Upper lobe of left lung (tissue), 6 donors: ENCODE results near the gene AGBL4. TPM values are rescaled to one million over a fixed set of nuclear protein-coding genes. Genes with fewer than 3 reads are reported as not detected.

Source experiments
- ATAC-seq, 2 donors: fragments of 200-7000 bp; cut with Tn5 transposase; one replicate each; pipeline ENCODE4 v1.9.1; 2022; ENCODE audit warnings: mild to moderate bottlenecking in 2 of 2, moderate library complexity in 2 of 2; ENCODE audit not compliant: low FRiP score in 2 of 2
- DNase-seq, 2 donors: peaks; one replicate each; pipeline ENCODE4 v3.0.0-alpha.2; 2019 to 2020
- H3K27ac ChIP-seq, 4 donors: fragments of 200-600 bp; sonication (generic); one replicate each; pipeline ENCODE4 v1.5.1; 2016 to 2019
- H3K27me3 ChIP-seq, 4 donors: fragments of 200-600 bp; sonication (generic); one replicate each; pipeline ENCODE4 v1.5.1; 2017 to 2019
- H3K36me3 ChIP-seq, 4 donors: fragments of 200-600 bp; sonication (generic); one replicate each; pipeline ENCODE4 v1.5.1; 2016 to 2019
- H3K4me1 ChIP-seq, 4 donors: fragments of 200-600 bp; sonication (generic); one replicate each; pipeline ENCODE4 v1.5.1; 2018 to 2019
- H3K4me3 ChIP-seq, 4 donors: fragments of 200-600 bp; sonication (generic); one replicate each; pipeline ENCODE4 v1.5.1; 2017 to 2019; ENCODE audit warnings: mild to moderate bottlenecking in 2 of 4, moderate library complexity in 1 of 4
- H3K9me3 ChIP-seq, 4 donors: fragments of 200-600 bp; sonication (generic); one replicate each; pipeline ENCODE4 v1.5.1; 2018 to 2019
- EP300 ChIP-seq, 4 donors: sonication (generic); formaldehyde crosslinking; IDR thresholded peaks; one replicate each; pipeline ENCODE4 v1.5.1; 2017; ENCODE audit warnings: antibody characterized with exemption in 4 of 4, control low read depth in 2 of 4
- POLR2A ChIP-seq, 4 donors: fragments of 450-650 bp; IDR thresholded peaks; one replicate each; pipeline ENCODE4 v1.5.1; 2016 to 2017; ENCODE audit warnings: antibody characterized with exemption in 4 of 4, mild to moderate bottlenecking in 2 of 4
- POLR2AphosphoS5 ChIP-seq, 2 donors: sonication (generic); formaldehyde crosslinking; IDR thresholded peaks; one replicate each; pipeline ENCODE4 v1.5.1; 2017; ENCODE audit warnings: antibody characterized with exemption in 2 of 2
- WGBS, 2 donors: methylation state at CpG; one replicate each; pipeline ENCODE4 v1.1.5; 2017 to 2018; 5-methylcytosine and 5-hydroxymethylcytosine counted together
- total RNA-seq, 6 donors: library from RNA; depleted of rRNA in 4 of 6; stranded (reverse); fragments of >200 nt in 4 of 6; gene quantifications; one replicate each; pipeline versions ENCODE4 v1.1.0 to v1.2.1, GENCODE V29; 2016 to 2021
- TF ChIP-seq, protein P1 (sequence below), 6 experiments: fragments of 450-650 bp in 4 of 6; fragments of 200-600 bp in 2 of 6; sonication (generic) in 2 of 6; IDR thresholded peaks; one replicate each; pipeline ENCODE4 v1.5.1; 2016 to 2019; ENCODE audit warnings: antibody characterized with exemption in 6 of 6
- donor health status: DM: no; HTN: no; CAD: no; lungs with moderate emphysema.
- donor health status: DM: no; HTN: yes; CAD: no; lungs with severe emphysema.

Gene AGBL4
- total RNA-seq, 6 donors from 2014 or later = 0.57 to 10.5 (median 1.5) TPM

GRCh38 chr1:49225464-49225863 lies 798.3 kb downstream of the AGBL4 start:
- H3K27ac ChIP-seq = no peak overlapping the region
- DNase-seq (no peak), ATAC-seq (no peak)
- no peak overlapping the region for H3K4me3 ChIP-seq
- WGBS, 2 donors = 83 to 86% methylated on average over 1 of the region's 1 CpG
- H3K36me3 ChIP-seq = no peaks in the 10 kb centered on the region
- no peaks in the 10 kb centered on the region for H3K9me3 ChIP-seq
- TF ChIP-seq, protein P1, sequence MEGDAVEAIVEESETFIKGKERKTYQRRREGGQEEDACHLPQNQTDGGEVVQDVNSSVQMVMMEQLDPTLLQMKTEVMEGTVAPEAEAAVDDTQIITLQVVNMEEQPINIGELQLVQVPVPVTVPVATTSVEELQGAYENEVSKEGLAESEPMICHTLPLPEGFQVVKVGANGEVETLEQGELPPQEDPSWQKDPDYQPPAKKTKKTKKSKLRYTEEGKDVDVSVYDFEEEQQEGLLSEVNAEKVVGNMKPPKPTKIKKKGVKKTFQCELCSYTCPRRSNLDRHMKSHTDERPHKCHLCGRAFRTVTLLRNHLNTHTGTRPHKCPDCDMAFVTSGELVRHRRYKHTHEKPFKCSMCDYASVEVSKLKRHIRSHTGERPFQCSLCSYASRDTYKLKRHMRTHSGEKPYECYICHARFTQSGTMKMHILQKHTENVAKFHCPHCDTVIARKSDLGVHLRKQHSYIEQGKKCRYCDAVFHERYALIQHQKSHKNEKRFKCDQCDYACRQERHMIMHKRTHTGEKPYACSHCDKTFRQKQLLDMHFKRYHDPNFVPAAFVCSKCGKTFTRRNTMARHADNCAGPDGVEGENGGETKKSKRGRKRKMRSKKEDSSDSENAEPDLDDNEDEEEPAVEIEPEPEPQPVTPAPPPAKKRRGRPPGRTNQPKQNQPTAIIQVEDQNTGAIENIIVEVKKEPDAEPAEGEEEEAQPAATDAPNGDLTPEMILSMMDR (IDR thresholded peaks at IDR 0.05) = no peak
- no peak for TF ChIP-seq POLR2A (IDR thresholded peaks at IDR 0.05)
- TF ChIP-seq POLR2AphosphoS5 (IDR thresholded peaks at IDR 0.05) = no peak
- TF ChIP-seq EP300 (IDR thresholded peaks at IDR 0.05) = no peak
- no peaks in the 10 kb centered on the region for H3K27me3 ChIP-seq
- no peaks in the 10 kb centered on the region for H3K4me1 ChIP-seq

- no peaks in the 10 kb centered on the region for H3K9me3 ChIP-seq
- WGBS, 2 donors = 73 to 86% methylated on average over 4 of the region's 4 CpGs
- TF ChIP-seq EP300 (IDR thresholded peaks at IDR 0.05) = no peak
- no peak for TF ChIP-seq POLR2A (IDR thresholded peaks at IDR 0.05)
Observed at GRCh38 chr1:49213301-49213700, 810.5 kb downstream of the AGBL4 start.

DNA sequence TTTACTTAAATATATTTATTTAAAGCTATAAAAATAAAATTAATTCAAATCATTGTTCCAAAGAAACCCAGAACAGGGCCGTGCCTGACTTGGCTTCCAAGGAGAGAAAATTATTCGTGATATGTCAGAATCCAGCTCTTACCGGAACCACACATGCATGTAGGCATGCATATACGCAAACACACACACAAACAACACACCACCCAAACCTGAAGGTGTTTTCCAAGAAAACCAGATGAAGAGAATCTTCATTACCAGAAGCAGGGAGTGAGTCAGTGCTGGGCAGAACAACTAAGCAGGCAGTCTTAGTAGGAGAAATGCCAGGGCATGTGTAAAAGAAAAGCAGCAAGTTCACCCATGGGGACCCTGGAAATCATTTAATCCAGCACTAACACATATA lies 815.0 kb downstream of the AGBL4 start:
- no peaks in the 10 kb centered on the region for H3K4me1 ChIP-seq
- no peak overlapping the region for H3K4me3 ChIP-seq
- H3K27ac ChIP-seq = no peak overlapping the region
- no peaks in the 10 kb centered on the region for H3K36me3 ChIP-seq
- H3K9me3 ChIP-seq = no peaks in the 10 kb centered on the region
- H3K27me3 ChIP-seq = no peaks in the 10 kb centered on the region
- DNase-seq (no peak), ATAC-seq (no peak)
- WGBS, 2 donors = 87 to 90% methylated on average over 4 of the region's 4 CpGs
- no peak for TF ChIP-seq POLR2A (IDR thresholded peaks at IDR 0.05)
- TF ChIP-seq POLR2AphosphoS5 (IDR thresholded peaks at IDR 0.05) = no peak
- no peak for TF ChIP-seq EP300 (IDR thresholded peaks at IDR 0.05)
- TF ChIP-seq, protein P1 (IDR thresholded peaks at IDR 0.05) = no peak

More at GRCh38 chr1:49213301-49213700, 810.5 kb downstream of the AGBL4 start:
- ATAC-seq (no peak), DNase-seq (no peak)
- Histone ChIP-seq H3K36me3 (no peaks in the 10 kb centered on the region), H3K4me1 (no peaks in the 10 kb centered on the region), H3K27ac (no peak overlapping the region), H3K27me3 (no peaks in the 10 kb centered on the region), H3K4me3 (no peak overlapping the region)

DNA sequence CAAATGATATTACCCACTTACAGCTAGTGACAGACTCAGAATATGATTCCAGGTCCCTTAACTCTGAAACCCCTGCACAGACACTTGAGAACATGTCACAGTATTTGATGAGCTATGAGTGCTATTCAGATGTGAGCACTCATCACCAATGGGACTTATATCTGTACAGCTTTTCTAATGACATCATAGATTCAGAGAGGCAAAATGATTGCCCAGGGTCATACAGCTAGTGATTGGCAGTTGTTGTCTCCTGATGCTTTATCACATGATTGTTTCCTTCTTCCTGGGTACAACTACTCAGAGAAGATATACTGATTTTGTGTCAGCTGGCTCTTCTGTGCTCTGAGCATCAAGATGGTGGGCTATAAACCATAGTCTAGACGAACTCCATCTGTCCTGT lies 819.0 kb downstream of the AGBL4 start:
- H3K4me1 ChIP-seq = no peaks in the 10 kb centered on the region
- WGBS, 2 donors = 38 to 46% methylated on average over 1 of the region's 1 CpG
- DNase-seq (no peak), ATAC-seq (no peak)
- peaks cover 0 to 6% (median 0%) of the 10 kb centered on the region in 4 donors for H3K9me3 ChIP-seq
- TF ChIP-seq EP300 (IDR thresholded peaks at IDR 0.05) (no peak), POLR2A (IDR thresholded peaks at IDR 0.05) (no peak)
- TF ChIP-seq, protein P1 (IDR thresholded peaks at IDR 0.05) = no peak
- H3K27me3 ChIP-seq = no peaks in the 10 kb centered on the region
- no peaks in the 10 kb centered on the region for H3K36me3 ChIP-seq
- no peak overlapping the region for H3K4me3 ChIP-seq
- H3K27ac ChIP-seq = no peak overlapping the region

DNA sequence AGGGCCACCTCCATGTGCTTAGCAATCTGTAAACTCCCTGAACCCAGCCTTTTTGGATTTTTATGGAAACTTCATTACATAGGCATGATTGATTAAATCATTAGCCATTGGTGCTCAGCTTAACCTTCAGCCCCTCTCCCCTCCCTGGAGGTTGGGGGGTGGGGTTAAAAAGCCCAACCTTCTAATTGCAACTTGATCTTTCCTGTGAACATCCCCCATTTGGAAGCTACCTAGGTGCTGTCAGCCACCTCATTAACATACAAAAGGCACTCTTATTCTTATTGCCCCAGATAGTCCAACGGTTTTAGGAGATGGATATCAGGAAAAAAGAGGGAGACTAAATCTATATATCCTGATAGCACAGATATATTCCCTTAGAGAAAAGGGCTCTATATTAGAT lies 823.0 kb downstream of the AGBL4 start:
- TF ChIP-seq, protein P1 (IDR thresholded peaks at IDR 0.05) = no peak
- TF ChIP-seq POLR2AphosphoS5 (IDR thresholded peaks at IDR 0.05) = no peak
- no peak for TF ChIP-seq POLR2A (IDR thresholded peaks at IDR 0.05)
- TF ChIP-seq EP300 (IDR thresholded peaks at IDR 0.05) = no peak
- WGBS, 2 donors = 45 to 65% methylated on average over 1 of the region's 1 CpG
- Histone ChIP-seq H3K27ac (no peak overlapping the region), H3K36me3 (no peaks in the 10 kb centered on the region), H3K4me1 (no peaks in the 10 kb centered on the region), H3K4me3 (no peak overlapping the region), H3K27me3 (no peaks in the 10 kb centered on the region), H3K9me3 (peaks cover 0 to 14% (median 0%) of the 10 kb centered on the region in 4 donors)
- no peak for ATAC-seq
- DNase-seq = no peak
